ENCODE data around the gene HOXB2.

Gene HOXB2

GRCh38 chr17:48502312-48502711 lies 42.6 kb downstream of the HOXB2 start:
- no peaks in the 10 kb centered on the region for H3F3A ChIP-seq (ENCODE audit: insufficient read depth, low read length)
- no peak overlapping the region for H3K27ac ChIP-seq (ENCODE audit: low read depth, low read length, poor library complexity, severe bottlenecking)
- H4K20me1 ChIP-seq (ENCODE audit: insufficient read depth, low read length): no peaks in the 10 kb centered on the region
- TF ChIP-seq CTCF (IDR thresholded peaks at IDR 0.05; ENCODE audit: low read length) (no peak), EZH2 (IDR thresholded peaks at IDR 0.05; ENCODE audit: borderline replicate concordance, low read length) (no peak)
- no peaks in the 10 kb centered on the region; the same call in none of the 2 replicates for H3K27me3 ChIP-seq (ENCODE audit: insufficient read depth, low read length)
- H2AFZ ChIP-seq (ENCODE audit: low read length): no peak overlapping the region
- no peak overlapping the region for H3K9ac ChIP-seq (ENCODE audit: low read length)
- H3K4me2 ChIP-seq (ENCODE audit: low read length): no peak overlapping the region
- no peaks in the 10 kb centered on the region for H3K4me1 ChIP-seq (ENCODE audit: insufficient read depth, low read length, severe bottlenecking)
- no peaks in the 10 kb centered on the region for H3K36me3 ChIP-seq (ENCODE audit: insufficient read depth, low read length)
- H3K4me3 ChIP-seq (ENCODE audit: low read depth, low read length, poor library complexity, severe bottlenecking): no peak overlapping the region
- H3K79me2 ChIP-seq (ENCODE audit: insufficient read depth, low read length): no peaks in the 10 kb centered on the region
- H3K9me3 ChIP-seq (ENCODE audit: low read length): no peaks in the 10 kb centered on the region
- H3K9me2 ChIP-seq (ENCODE audit: low read depth, low read length): no peaks in the 10 kb centered on the region

- Histone ChIP-seq H3F3A (ENCODE audit: insufficient read depth, low read length) (no peaks in the 10 kb centered on the region), H2AFZ (ENCODE audit: low read length) (no peak overlapping the region), H3K9me3 (ENCODE audit: low read length) (no peaks in the 10 kb centered on the region), H3K27ac (ENCODE audit: low read depth, low read length, poor library complexity, severe bottlenecking) (no peak overlapping the region), H3K9ac (ENCODE audit: low read length) (no peak overlapping the region), H3K9me2 (ENCODE audit: low read depth, low read length) (no peaks in the 10 kb centered on the region), H3K4me3 (ENCODE audit: low read depth, low read length, poor library complexity, severe bottlenecking) (no peak overlapping the region), H4K20me1 (ENCODE audit: insufficient read depth, low read length) (no peaks in the 10 kb centered on the region), H3K4me2 (ENCODE audit: low read length) (no peak overlapping the region), H3K36me3 (ENCODE audit: insufficient read depth, low read length) (no peaks in the 10 kb centered on the region), H3K4me1 (ENCODE audit: insufficient read depth, low read length, severe bottlenecking) (no peaks in the 10 kb centered on the region), H3K79me2 (ENCODE audit: insufficient read depth, low read length) (no peaks in the 10 kb centered on the region), H3K27me3 (ENCODE audit: insufficient read depth, low read length) (no peaks in the 10 kb centered on the region; the same call in none of the 2 replicates)
- no peak for TF ChIP-seq EZH2 (IDR thresholded peaks at IDR 0.05; ENCODE audit: borderline replicate concordance, low read length)
Measured at GRCh38 chr17:48500435-48501426, 44.2 kb downstream of the HOXB2 start.

- no peak overlapping the region for H3K4me3 ChIP-seq (ENCODE audit: low read depth, low read length, poor library complexity, severe bottlenecking)
- no peak overlapping the region for H2AFZ ChIP-seq (ENCODE audit: low read length)
- no peaks in the 10 kb centered on the region for H3K36me3 ChIP-seq (ENCODE audit: insufficient read depth, low read length)
- H4K20me1 ChIP-seq (ENCODE audit: insufficient read depth, low read length): no peaks in the 10 kb centered on the region
- H3K27me3 ChIP-seq (ENCODE audit: insufficient read depth, low read length): no peaks in the 10 kb centered on the region; the same call in none of the 2 replicates
- H3F3A ChIP-seq (ENCODE audit: insufficient read depth, low read length): no peaks in the 10 kb centered on the region
- H3K79me2 ChIP-seq (ENCODE audit: insufficient read depth, low read length): no peaks in the 10 kb centered on the region
- H3K9me3 ChIP-seq (ENCODE audit: low read length): no peaks in the 10 kb centered on the region
- no peak overlapping the region for H3K9ac ChIP-seq (ENCODE audit: low read length)
- no peaks in the 10 kb centered on the region for H3K4me1 ChIP-seq (ENCODE audit: insufficient read depth, low read length, severe bottlenecking)
- no peak overlapping the region for H3K27ac ChIP-seq (ENCODE audit: low read depth, low read length, poor library complexity, severe bottlenecking)
- no peaks in the 10 kb centered on the region for H3K9me2 ChIP-seq (ENCODE audit: low read depth, low read length)
- no peak for TF ChIP-seq CTCF (IDR thresholded peaks at IDR 0.05; ENCODE audit: low read length)
- no peak for TF ChIP-seq EZH2 (IDR thresholded peaks at IDR 0.05; ENCODE audit: borderline replicate concordance, low read length)
- H3K4me2 ChIP-seq (ENCODE audit: low read length): no peak overlapping the region
Measured at GRCh38 chr17:48499735-48500434, 45.0 kb downstream of the HOXB2 start.
